KOPT-K1 (cell line): ENCODE measurements around the gene TRAPPC12.

Experiments
- H3K27ac ChIP-seq: fragments of 200-600 bp; sonication (generic); 2 replicates; pipeline ENCODE4 v1.5.1; 2016; ENCODE audit warnings: antibody characterized with exemption, mild to moderate bottlenecking, low read depth, low read length; ENCODE audit not compliant: poor library complexity, severe bottlenecking
- H3K36me3 ChIP-seq: fragments of 200-600 bp; sonication (generic); 2 replicates; pipeline ENCODE4 v1.5.1; 2017; ENCODE audit warnings: antibody characterized with exemption, mild to moderate bottlenecking, low read length, moderate library complexity; ENCODE audit not compliant: insufficient read depth
- H3K9me3 ChIP-seq: fragments of 200-600 bp; sonication (generic); 2 replicates; pipeline ENCODE4 v1.5.1; 2017; ENCODE audit warnings: antibody characterized with exemption, low read length, mild to moderate bottlenecking; ENCODE audit not compliant: insufficient read depth, poor library complexity, severe bottlenecking

Gene TRAPPC12

DNA sequence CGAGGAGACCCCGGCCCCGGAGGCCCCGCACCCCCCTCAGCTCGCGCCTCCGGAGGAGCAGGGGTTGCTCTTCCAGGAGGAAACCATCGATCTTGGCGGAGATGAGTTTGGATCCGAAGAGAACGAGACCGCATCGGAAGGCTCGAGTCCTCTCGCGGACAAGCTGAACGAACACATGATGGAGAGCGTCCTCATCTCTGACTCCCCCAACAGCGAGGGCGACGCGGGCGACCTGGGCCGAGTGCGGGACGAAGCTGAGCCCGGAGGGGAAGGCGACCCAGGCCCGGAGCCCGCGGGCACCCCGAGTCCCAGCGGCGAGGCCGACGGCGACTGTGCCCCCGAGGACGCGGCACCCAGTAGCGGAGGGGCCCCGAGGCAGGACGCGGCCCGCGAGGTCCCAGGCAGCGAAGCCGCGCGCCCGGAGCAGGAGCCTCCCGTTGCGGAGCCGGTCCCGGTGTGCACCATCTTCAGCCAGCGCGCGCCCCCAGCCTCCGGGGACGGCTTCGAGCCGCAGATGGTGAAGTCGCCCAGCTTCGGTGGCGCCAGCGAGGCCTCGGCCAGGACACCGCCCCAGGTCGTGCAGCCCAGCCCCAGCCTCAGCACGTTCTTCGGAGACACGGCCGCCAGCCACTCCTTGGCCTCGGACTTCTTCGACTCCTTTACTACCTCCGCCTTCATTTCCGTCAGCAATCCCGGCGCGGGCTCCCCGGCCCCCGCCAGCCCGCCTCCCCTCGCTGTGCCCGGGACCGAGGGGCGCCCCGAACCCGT, 8.3 kb downstream of the TRAPPC12 start:
- H3K36me3 ChIP-seq = peaks cover 66% of the 10 kb centered on the region
- no peak overlapping the region for H3K27ac ChIP-seq

GRCh38 chr2:3388412-3388738, 8.9 kb downstream of the TRAPPC12 start:
- no peak overlapping the region for H3K27ac ChIP-seq
- H3K36me3 ChIP-seq = peaks cover 70% of the 10 kb centered on the region
- H3K9me3 ChIP-seq = no peaks in the 10 kb centered on the region

More for the DNA sequence above, 8.3 kb downstream of the TRAPPC12 start:
- H3K9me3 ChIP-seq = no peaks in the 10 kb centered on the region

DNA sequence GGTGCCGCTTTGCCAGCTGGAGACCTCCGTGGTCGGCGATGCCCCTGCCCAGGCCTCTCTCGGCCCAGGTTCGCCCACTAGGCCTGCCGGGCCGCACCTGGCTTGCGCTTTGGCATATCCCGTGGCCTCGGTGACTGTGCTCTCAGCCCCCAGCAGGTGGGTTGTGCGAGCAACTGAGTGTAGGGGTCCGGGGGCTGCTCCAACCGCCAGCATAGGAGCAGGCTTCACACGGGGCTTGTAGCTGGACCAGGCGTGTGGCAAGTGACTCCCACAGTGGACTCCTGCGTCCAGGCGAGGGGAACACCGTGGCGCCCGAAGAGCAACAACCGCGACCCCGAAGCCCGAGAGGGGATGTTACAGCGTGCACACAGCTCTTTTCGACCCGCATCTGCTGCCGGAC, 9.7 kb downstream of the TRAPPC12 start:
- Histone ChIP-seq H3K9me3 (no peaks in the 10 kb centered on the region), H3K36me3 (peaks cover 73% of the 10 kb centered on the region)

DNA sequence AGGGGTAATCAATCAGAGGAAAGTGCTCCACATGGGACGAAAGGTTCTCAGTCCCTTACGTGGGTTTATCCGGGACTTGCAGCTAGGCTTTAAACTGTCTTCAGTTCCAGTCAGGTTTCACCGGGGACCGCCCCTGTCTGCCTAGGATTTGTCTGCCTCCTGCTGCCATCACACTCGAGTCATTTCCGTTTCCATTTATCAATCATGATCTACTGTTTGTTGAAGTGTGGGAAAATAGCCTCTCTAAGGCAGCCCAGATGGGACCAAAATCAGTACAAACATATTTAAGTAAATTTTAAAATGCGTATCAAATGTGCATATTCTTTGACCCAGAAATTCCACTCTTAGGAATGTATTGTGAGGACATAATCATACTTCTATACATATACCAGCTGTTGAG, 10.5 kb downstream of the TRAPPC12 start:
- Histone ChIP-seq H3K36me3 (peaks cover 81% of the 10 kb centered on the region), H3K27ac (no peak overlapping the region)

More for the DNA sequence above, 9.7 kb downstream of the TRAPPC12 start:
- no peak overlapping the region for H3K27ac ChIP-seq

DNA sequence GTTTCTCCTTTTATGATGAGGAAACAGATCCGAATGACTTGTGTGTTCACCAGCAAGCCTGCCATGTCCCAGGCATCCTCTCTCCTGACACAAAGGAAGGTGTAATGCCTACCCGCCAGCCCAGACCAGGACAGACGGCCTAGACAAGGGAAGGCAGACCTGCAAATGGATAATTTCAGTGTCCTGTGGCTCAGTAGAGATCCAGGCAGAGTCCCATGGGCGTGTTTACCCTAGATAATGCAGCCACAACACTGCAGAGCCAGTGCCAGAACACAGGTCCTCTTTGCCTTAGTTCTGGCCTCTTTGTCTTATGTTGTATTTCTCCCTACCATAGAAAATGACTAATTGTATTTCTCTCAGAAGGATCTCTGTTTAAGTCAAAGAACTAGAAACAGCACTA, 12.7 kb downstream of the TRAPPC12 start:
- peaks cover 94% of the 10 kb centered on the region for H3K36me3 ChIP-seq
- H3K27ac ChIP-seq = no peak overlapping the region
- H3K9me3 ChIP-seq = peaks cover 23% of the 10 kb centered on the region

More for the DNA sequence above, 10.5 kb downstream of the TRAPPC12 start:
- H3K9me3 ChIP-seq = peaks cover 2% of the 10 kb centered on the region

GRCh38 chr2:3396920-3397559, 17.5 kb downstream of the TRAPPC12 start:
- Histone ChIP-seq H3K9me3 (peaks cover 25% of the 10 kb centered on the region), H3K36me3 (peaks cover 97% of the 10 kb centered on the region), H3K27ac (no peak overlapping the region)

DNA sequence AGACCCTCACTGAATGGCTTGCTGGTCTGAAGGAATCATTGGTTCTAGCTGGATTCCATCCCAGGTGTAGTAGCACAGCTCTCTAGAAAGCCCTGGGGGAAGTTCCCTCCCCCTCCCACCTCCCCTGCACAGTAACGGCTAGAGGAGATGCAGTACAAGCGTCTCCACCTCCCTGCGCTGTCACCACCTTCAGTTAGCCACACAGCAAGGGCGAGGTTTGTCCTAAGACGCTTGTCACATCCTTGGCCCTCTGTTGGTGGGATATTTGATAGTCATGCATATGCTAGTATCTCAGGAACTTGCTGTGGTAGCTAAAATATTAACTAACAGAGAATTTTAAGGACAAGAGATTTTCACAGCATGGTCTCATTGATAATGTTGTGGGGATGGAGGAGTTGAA, 19.4 kb downstream of the TRAPPC12 start:
- Histone ChIP-seq H3K27ac (no peak overlapping the region), H3K36me3 (peaks cover 99% of the 10 kb centered on the region), H3K9me3 (peaks cover 25% of the 10 kb centered on the region)

DNA sequence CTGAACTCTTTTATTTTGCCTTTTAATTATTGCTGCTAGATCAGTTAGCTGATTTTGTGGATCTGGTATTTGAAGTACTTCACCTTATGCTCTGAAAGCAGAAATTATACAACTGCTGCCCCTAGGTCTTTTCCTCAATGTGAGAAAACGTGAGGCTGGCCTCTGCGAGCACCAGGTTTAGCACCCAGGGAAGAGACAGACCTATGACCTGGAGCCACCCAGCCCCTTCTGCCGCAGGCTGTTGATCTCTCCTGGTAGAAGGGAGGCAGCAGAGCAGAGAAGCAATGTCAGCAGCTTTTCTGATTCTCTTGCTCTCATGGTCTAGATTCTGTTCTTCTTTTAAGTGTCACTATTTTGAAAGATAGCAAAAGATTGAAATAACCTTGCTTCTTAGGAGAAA, 19.9 kb downstream of the TRAPPC12 start:
- H3K9me3 ChIP-seq = peaks cover 25% of the 10 kb centered on the region
- H3K36me3 ChIP-seq = peaks cover 99% of the 10 kb centered on the region
- H3K27ac ChIP-seq = no peak overlapping the region

DNA sequence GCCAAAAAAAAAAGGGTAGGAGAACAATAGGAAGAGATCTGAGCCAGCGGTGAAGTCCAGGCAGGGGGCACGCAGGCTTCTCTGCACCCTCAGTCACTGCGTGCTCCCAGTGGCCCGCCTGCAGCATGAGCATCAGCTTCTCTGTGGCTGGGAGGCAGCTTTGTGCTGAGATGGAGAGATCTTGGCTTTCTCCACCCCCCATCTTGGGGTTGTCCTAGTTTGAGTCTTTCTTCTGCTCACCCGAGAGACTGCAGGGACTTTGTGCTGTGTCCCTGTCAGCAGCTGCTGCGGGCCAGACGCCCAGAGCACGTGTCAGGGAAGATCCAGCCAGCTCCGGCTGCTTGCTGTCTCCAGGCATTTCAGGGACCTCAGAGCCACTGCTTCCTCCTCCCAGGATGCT, 20.3 kb downstream of the TRAPPC12 start:
- H3K36me3 ChIP-seq = peaks cover 99% of the 10 kb centered on the region
- no peak overlapping the region for H3K27ac ChIP-seq
- H3K9me3 ChIP-seq = peaks cover 25% of the 10 kb centered on the region

- Histone ChIP-seq H3K36me3 (peaks cover 91% of the 10 kb centered on the region), H3K27ac (no peak overlapping the region), H3K9me3 (no peaks in the 10 kb centered on the region)
These were observed 24.3 kb downstream of the TRAPPC12 start for GRCh38 chr2:3403587-3404334.

DNA sequence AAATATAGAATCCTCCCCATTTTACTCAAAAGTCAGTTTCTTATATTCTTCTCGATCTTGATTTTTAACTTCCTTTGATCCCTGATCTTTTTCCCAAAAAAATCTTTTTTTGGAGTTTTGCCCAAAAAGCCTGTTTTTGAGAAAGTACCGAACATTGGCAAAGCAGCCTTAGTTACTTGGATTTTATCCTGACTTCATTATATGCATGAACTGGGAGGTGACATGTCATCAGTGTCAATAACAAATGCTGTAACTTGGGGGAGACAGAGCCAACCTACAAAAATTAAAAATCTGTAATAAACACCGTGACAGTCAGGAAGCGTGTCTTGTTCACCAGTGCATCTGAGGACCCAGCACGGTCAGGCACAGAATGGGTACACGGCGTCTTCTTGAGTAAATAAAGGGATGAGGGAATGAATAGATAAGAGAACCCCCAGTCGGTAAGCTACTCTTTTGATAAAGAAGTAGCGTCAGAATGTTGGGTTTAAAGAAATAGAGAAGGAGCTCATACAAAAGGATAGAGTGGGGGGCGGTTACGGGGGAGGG, 24.9 kb downstream of the TRAPPC12 start:
- Histone ChIP-seq H3K27ac (no peak overlapping the region), H3K9me3 (no peaks in the 10 kb centered on the region), H3K36me3 (peaks cover 84% of the 10 kb centered on the region)

DNA sequence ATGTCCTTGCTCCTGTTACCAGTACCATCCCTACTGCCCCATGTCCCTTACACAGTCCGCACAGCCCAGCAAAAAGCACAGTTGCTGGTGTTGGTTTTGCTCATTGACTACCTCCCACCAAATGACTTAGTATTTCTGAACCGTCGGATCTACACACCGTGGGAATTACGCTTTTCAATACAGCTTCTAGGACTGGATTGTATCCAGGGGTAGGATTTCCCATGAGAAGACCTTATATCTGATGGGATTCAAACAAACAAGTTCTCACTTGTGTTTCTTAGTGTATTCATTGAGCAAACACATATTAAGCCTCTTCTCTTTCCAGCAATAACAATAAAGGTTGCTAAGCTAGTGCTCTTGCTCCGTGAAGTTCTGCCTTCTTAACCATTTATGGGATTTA, 25.8 kb downstream of the TRAPPC12 start:
- no peaks in the 10 kb centered on the region for H3K9me3 ChIP-seq
- no peak overlapping the region for H3K27ac ChIP-seq
- H3K36me3 ChIP-seq = peaks cover 75% of the 10 kb centered on the region

DNA sequence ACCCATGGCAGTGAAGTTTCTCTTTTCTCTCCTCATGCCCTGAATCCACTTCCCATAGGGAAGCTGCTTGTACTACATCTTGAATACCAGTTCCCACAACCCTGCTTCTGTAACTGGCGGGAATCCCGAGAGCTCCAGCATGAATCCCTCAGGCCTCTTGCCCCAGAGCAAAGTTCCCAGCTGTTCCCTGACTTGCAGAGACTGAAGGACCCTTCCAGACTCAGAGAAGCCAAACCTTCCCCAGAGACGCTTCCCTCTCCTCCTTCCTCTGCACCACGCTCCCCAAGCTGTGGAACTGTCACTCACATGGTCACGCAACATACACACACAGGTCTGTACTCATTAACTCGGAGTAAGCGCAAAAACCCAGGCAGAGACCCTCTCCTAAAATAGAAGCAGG, 26.4 kb downstream of the TRAPPC12 start:
- no peak overlapping the region for H3K27ac ChIP-seq
- H3K9me3 ChIP-seq = no peaks in the 10 kb centered on the region
- peaks cover 70% of the 10 kb centered on the region for H3K36me3 ChIP-seq

DNA sequence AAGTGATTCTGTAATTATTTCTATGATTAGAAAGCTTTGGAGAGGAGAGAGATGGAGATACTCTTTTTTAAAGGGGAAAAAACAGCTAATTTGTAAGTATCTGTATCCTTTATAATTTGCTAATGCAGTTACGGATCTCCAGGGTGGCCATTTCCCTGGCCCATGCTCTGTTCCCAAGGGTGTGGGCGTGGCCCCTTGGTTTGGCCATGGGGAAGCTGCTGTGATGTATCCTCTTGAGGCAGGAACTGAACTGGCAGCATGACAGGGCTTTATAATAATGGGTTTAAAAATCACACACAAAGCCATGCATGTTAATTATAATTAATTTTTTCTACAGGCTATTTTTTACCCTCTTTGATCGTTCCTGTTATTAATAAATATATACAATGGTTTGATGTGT, 27.0 kb downstream of the TRAPPC12 start:
- peaks cover 69% of the 10 kb centered on the region for H3K36me3 ChIP-seq
- H3K9me3 ChIP-seq = no peaks in the 10 kb centered on the region
- H3K27ac ChIP-seq = no peak overlapping the region

- no peaks in the 10 kb centered on the region for H3K9me3 ChIP-seq
- peaks cover 48% of the 10 kb centered on the region for H3K36me3 ChIP-seq
- no peak overlapping the region for H3K27ac ChIP-seq
These were observed 29.3 kb downstream of the TRAPPC12 start for GRCh38 chr2:3408781-3409180.
